Lower leg skin (tissue), 3 donors: ENCODE measurements around the gene ZBTB16.

Experiments
- CTCF ChIP-seq, 3 donors: fragments of 450-650 bp; IDR thresholded peaks; one replicate each; pipeline ENCODE4 v1.5.1; 2016; ENCODE audit warnings: antibody characterized with exemption in 3 of 3, mild to moderate bottlenecking in 3 of 3, moderate library complexity in 2 of 3
- POLR2A ChIP-seq, 2 donors: fragments of 450-650 bp; IDR thresholded peaks; one replicate each; pipeline ENCODE4 v1.6.1; 2016 to 2017; ENCODE audit warnings: antibody characterized with exemption in 2 of 2, mild to moderate bottlenecking in 1 of 2, moderate library complexity in 1 of 2

- TF ChIP-seq CTCF (IDR thresholded peaks at IDR 0.05): no peak
- no peak for TF ChIP-seq POLR2A (IDR thresholded peaks at IDR 0.05)
These were observed 196.9 kb downstream of the ZBTB16 start for GRCh38 chr11:114256176-114256966.
